GM21576 (cell line): Measurements from ENCODE around the gene C1orf174.

Experiments
- ATAC-seq: cut with Tn5 transposase; IDR thresholded peaks from one replicate; pipeline ENCODE4 v1.9.1; 2021; ENCODE audit warnings: mild to moderate bottlenecking, moderate library complexity; ENCODE audit not compliant: unreplicated experiment

Gene C1orf174

GRCh38 chr1:3841491-3841890 is 58.6 kb downstream of the C1orf174 start:
- no peak for ATAC-seq
